GM23248 (cell line): ENCODE data around the gene GALNT1. TPM values are rescaled to one million over a fixed set of nuclear protein-coding genes. Genes with fewer than 3 reads are reported as not detected.

Experiments
- DNase-seq: peaks from one replicate; pipeline ENCODE4 v3.0.0-alpha.2; 2015
- H2AFZ ChIP-seq: fragments of 200-600 bp; sonication (generic); 2 replicates; pipeline ENCODE4 v1.6.1; 2016; ENCODE audit warnings: antibody characterized with exemption
- H3F3A ChIP-seq: fragments of 200-600 bp; sonication (generic); 2 replicates; pipeline ENCODE4 v1.6.1; 2016; ENCODE audit warnings: mild to moderate bottlenecking, antibody characterized with exemption, mixed run types; ENCODE audit not compliant: insufficient read depth
- H3K27ac ChIP-seq: fragments of 200-600 bp; sonication (generic); 2 replicates; pipeline ENCODE4 v1.5.1; 2016; ENCODE audit warnings: mild to moderate bottlenecking
- H3K27me3 ChIP-seq: fragments of 200-600 bp; sonication (generic); replicated peaks from 2 replicates; pipeline ENCODE4 v1.6.1; 2016; ENCODE audit warnings: mild to moderate bottlenecking; ENCODE audit not compliant: insufficient read depth
- H3K36me3 ChIP-seq: fragments of 200-600 bp; sonication (generic); 2 replicates; pipeline ENCODE4 v1.6.1; 2016; ENCODE audit warnings: low read depth, mild to moderate bottlenecking
- H3K4me1 ChIP-seq: fragments of 200-600 bp; sonication (generic); 2 replicates; pipeline ENCODE4 v1.6.1; 2016; ENCODE audit warnings: mild to moderate bottlenecking; ENCODE audit not compliant: insufficient read depth
- H3K4me2 ChIP-seq: fragments of 200-600 bp; sonication (generic); one replicate; pipeline ENCODE4 v1.6.1; 2016; ENCODE audit warnings: mild to moderate bottlenecking; ENCODE audit not compliant: unreplicated experiment
- H3K4me3 ChIP-seq: fragments of 200-600 bp; sonication (generic); 2 replicates; pipeline ENCODE4 v1.5.1; 2016; ENCODE audit warnings: mild to moderate bottlenecking
- H3K79me2 ChIP-seq: fragments of 200-600 bp; sonication (generic); 2 replicates; pipeline ENCODE4 v1.6.1; 2016; ENCODE audit warnings: mild to moderate bottlenecking; ENCODE audit not compliant: insufficient read depth
- H3K9ac ChIP-seq: fragments of 200-600 bp; sonication (generic); 2 replicates; pipeline ENCODE4 v1.6.1; 2016; ENCODE audit warnings: mild to moderate bottlenecking
- H3K9me2 ChIP-seq: fragments of 200-600 bp; sonication (generic); 2 replicates; pipeline ENCODE4 v1.6.1; 2016; ENCODE audit warnings: mixed run types, mild to moderate bottlenecking, moderate library complexity; ENCODE audit not compliant: insufficient read depth
- H3K9me3 ChIP-seq: fragments of 200-600 bp; sonication (generic); one replicate; pipeline ENCODE4 v1.6.1; 2017; ENCODE audit warnings: low read depth
- H4K20me1 ChIP-seq: fragments of 200-600 bp; sonication (generic); 2 replicates; pipeline ENCODE4 v1.6.0; 2016; ENCODE audit not compliant: insufficient read depth
- EZH2 ChIP-seq: fragments of 200-600 bp; sonication (generic); IDR thresholded peaks from 2 replicates; pipeline ENCODE4 v1.6.1; 2018; ENCODE audit warnings: antibody characterized with exemption, mild to moderate bottlenecking; ENCODE audit not compliant: insufficient read depth, poor library complexity, severe bottlenecking
- EZH2phosphoT487 ChIP-seq: fragments of 200-600 bp; sonication (generic); IDR thresholded peaks from 2 replicates; pipeline ENCODE4 v1.6.1; 2018; ENCODE audit warnings: antibody characterized with exemption, moderate library complexity, mild to moderate bottlenecking, low read depth; ENCODE audit not compliant: insufficient read depth
- WGBS, 2 experiments: methylation state at CpG; one replicate each; pipeline ENCODE4 v1.1.6; 2015 to 2017; ENCODE audit warnings: low lambda C conversion rate in 2 of 2, low coverage in 1 of 2; ENCODE audit errors: missing lambda C conversion rate in 2 of 2; 5-methylcytosine and 5-hydroxymethylcytosine counted together
- in situ Hi-C: fragments of 300-500 bp; cut with MboI; formaldehyde crosslinking; loops from 2 replicates; pipeline ENCODE4 v1.15.0; 2020
- polyA plus RNA-seq: library from polyadenylated mRNA; unstranded; fragments of >200 nt; fragmentation: Nextera tagmentation; extraction: Ambion mirVana; gene quantifications from 2 replicates; pipeline ENCODE4 v1.2.1, GENCODE V29; 2016
- total RNA-seq: library from RNA; depleted of rRNA; stranded (reverse); fragments of >200 nt; shearing (Covaris generic); gene quantifications from 2 replicates; pipeline ENCODE4 v1.2.3, GENCODE V29; 2014

Gene GALNT1
- total and polyA plus RNA-seq, 2 experiments from 2014 or later = 10.1 to 68.0 TPM

GRCh38 chr18:35635170-35635569, 53.6 kb downstream of the GALNT1 start:
- Histone ChIP-seq H3K4me1 (peaks cover 16% of the 10 kb centered on the region), H3K79me2 (no peaks in the 10 kb centered on the region), H3K27ac (no peak overlapping the region), H3K4me2 (no peak overlapping the region), H3K27me3 (no peaks in the 10 kb centered on the region), H4K20me1 (0 out of 2 replicates have a peak, but pooled peaks cover 7% of the 10 kb centered on the region), H2AFZ (no peak overlapping the region), H3K9me2 (no peaks in the 10 kb centered on the region), H3K4me3 (no peak overlapping the region), H3F3A (peaks cover 14% of the 10 kb centered on the region), H3K9ac (no peak overlapping the region), H3K36me3 (no peaks in the 10 kb centered on the region), H3K9me3 (no peaks in the 10 kb centered on the region)
- WGBS, 2 experiments = 11 to 21% methylated on average over 1 of the region's 1 CpG
- TF ChIP-seq EZH2phosphoT487 (no peak), EZH2 (no peak)
- DNase-seq = peak; percentile 74
- in situ Hi-C loops = no loop called here

GRCh38 chr18:35637227-35637626, 55.7 kb downstream of the GALNT1 start:
- no peak for DNase-seq
- Histone ChIP-seq H3K4me1 (peaks cover 16% of the 10 kb centered on the region), H2AFZ (no peak overlapping the region), H3K27ac (no peak overlapping the region), H3K9ac (no peak overlapping the region), H3K4me2 (no peak overlapping the region), H4K20me1 (0 out of 2 replicates have a peak, but pooled peaks cover 7% of the 10 kb centered on the region), H3K9me3 (no peaks in the 10 kb centered on the region), H3K36me3 (no peaks in the 10 kb centered on the region), H3K4me3 (no peak overlapping the region), H3F3A (peaks cover 17% of the 10 kb centered on the region), H3K9me2 (no peaks in the 10 kb centered on the region), H3K27me3 (no peaks in the 10 kb centered on the region), H3K79me2 (peaks cover 10% of the 10 kb centered on the region; the same call in 1 of the 2 replicates)
- WGBS, 2 experiments = 97 to 98% methylated on average over 5 of the region's 5 CpGs
- TF ChIP-seq EZH2 = no peak
- TF ChIP-seq EZH2phosphoT487 = no peak
- in situ Hi-C loops = no loop called here

GRCh38 chr18:35639296-35639695, 57.8 kb downstream of the GALNT1 start:
- no peaks in the 10 kb centered on the region for H3K36me3 ChIP-seq
- DNase-seq = no peak
- peaks cover 18% of the 10 kb centered on the region for H3F3A ChIP-seq
- TF ChIP-seq EZH2phosphoT487 (no peak), EZH2 (no peak)
- H3K9me3 ChIP-seq = no peaks in the 10 kb centered on the region
- H3K27me3 ChIP-seq = no peaks in the 10 kb centered on the region
- in situ Hi-C loops = no loop called here
- no peak overlapping the region for H2AFZ ChIP-seq
- H3K9me2 ChIP-seq = no peaks in the 10 kb centered on the region
- no peak overlapping the region for H3K27ac ChIP-seq
- peaks cover 15% of the 10 kb centered on the region for H3K4me1 ChIP-seq
- H3K79me2 ChIP-seq = peaks cover 10% of the 10 kb centered on the region; the same call in 1 of the 2 replicates
- H3K9ac ChIP-seq = no peak overlapping the region
- no peak overlapping the region for H3K4me2 ChIP-seq
- 97% methylated on average over 4 of the region's 4 CpGs for WGBS, 2 experiments
- 0 out of 2 replicates have a peak, but pooled peaks cover 7% of the 10 kb centered on the region for H4K20me1 ChIP-seq
- H3K4me3 ChIP-seq = no peak overlapping the region

GRCh38 chr18:35641467-35641866, 59.9 kb downstream of the GALNT1 start:
- TF ChIP-seq EZH2phosphoT487 = no peak
- no peak for TF ChIP-seq EZH2
- DNase-seq = no peak
- Histone ChIP-seq H3K27ac (no peak overlapping the region), H3K9me3 (no peaks in the 10 kb centered on the region), H3K36me3 (no peaks in the 10 kb centered on the region), H2AFZ (no peak overlapping the region), H4K20me1 (0 out of 2 replicates have a peak, but pooled peaks cover 4% of the 10 kb centered on the region), H3K27me3 (no peaks in the 10 kb centered on the region), H3K9me2 (no peaks in the 10 kb centered on the region), H3K4me3 (no peak overlapping the region), H3K79me2 (peaks cover 13% of the 10 kb centered on the region), H3K4me2 (no peak overlapping the region), H3K4me1 (no peaks in the 10 kb centered on the region), H3F3A (peaks cover 12% of the 10 kb centered on the region; the same call in 1 of the 2 replicates), H3K9ac (no peak overlapping the region)
- in situ Hi-C loops = no loop called here
- 86 to 88% methylated on average over 4 of the region's 4 CpGs for WGBS, 2 experiments

- Histone ChIP-seq H3K4me3 (no peak overlapping the region), H3F3A (peaks cover 12% of the 10 kb centered on the region; the same call in 1 of the 2 replicates), H4K20me1 (no peaks in the 10 kb centered on the region), H3K79me2 (peaks cover 17% of the 10 kb centered on the region), H2AFZ (no peak overlapping the region), H3K4me2 (no peak overlapping the region), H3K36me3 (no peaks in the 10 kb centered on the region), H3K27ac (no peak overlapping the region), H3K9me2 (no peaks in the 10 kb centered on the region), H3K4me1 (no peaks in the 10 kb centered on the region), H3K9me3 (no peaks in the 10 kb centered on the region), H3K27me3 (no peaks in the 10 kb centered on the region), H3K9ac (no peak overlapping the region)
- DNase-seq = no peak
- no peak for TF ChIP-seq EZH2
- TF ChIP-seq EZH2phosphoT487 = no peak
- WGBS, 2 experiments = 96 to 100% methylated on average over 3 of the region's 3 CpGs
- in situ Hi-C loops = no loop called here
Observed at GRCh38 chr18:35641916-35642315, 60.4 kb downstream of the GALNT1 start.
